ENCODE results near the gene ANG. TPM values are rescaled to one million over a fixed set of nuclear protein-coding genes. Genes with fewer than 3 reads are reported as not detected.
A peak's percentile ranks its signal among the peaks of the same experiment; 100 is the strongest.
"Not testable (repeated sequence)": the region's sequence is repeated elsewhere in the genome, so short reads cannot be mapped to it uniquely, and the experiment has no call there.

The ANG gene
- total RNA-seq, 1 experiment from 2014 or later = 3.2 TPM

DNA sequence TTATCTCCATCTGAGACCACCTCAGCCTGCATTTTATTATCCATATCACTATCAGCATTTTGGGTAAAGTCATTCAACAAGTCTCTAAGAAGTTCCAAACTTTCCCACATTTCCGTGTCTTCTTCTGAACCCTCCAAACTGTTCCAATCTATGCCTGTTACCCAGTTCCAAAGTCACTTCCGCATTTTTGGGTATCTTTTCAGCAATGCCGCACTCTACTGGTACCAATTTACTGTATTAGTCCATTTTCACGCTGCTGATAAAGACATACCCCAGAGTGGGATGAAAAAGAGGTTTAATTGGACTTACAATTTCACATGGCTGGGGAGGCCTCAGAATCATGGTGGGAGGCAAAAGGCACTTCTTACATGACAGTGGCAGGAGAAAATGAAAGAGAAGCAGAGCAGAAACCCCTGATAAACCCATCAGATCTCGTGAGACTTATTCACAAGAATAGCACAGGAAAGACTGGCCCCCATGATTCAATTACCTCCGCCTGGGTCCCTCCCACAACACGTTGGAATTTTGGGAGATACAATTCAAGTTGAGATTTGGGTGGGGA lies 22.1 kb upstream of the ANG start:
- H3K36me3 ChIP-seq, H3K9me3 ChIP-seq, DNase-seq: not testable (repeated sequence)

DNA sequence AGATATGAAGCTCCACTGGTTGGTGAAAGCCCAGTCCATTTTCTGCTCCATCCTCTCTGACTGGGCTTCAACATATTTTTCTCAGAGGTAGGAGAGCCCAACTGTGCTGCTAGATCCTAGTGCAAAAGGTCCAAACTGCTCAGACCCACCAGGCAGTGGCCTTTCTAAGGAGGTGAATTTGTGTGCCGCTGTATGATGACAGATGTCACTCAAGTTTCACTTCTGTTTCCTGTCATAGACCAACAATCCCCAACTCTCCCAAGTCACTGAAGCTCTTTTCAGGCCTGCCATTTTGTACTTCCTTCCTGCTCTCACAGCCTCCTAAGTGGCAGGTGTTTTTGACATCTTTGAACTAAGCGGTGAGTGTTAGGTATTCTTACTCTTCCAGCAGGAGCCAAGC lies 20.6 kb upstream of the ANG start:
- H3K36me3 ChIP-seq = no peaks in the 10 kb centered on the region
- no peaks in the 10 kb centered on the region for H3K27me3 ChIP-seq
- no peak for DNase-seq
- H3K9me3 ChIP-seq = no peaks in the 10 kb centered on the region
- H3K4me3 ChIP-seq = no peak overlapping the region

More for the DNA sequence above, 22.1 kb upstream of the ANG start:
- H3K4me3 ChIP-seq, H3K27me3 ChIP-seq: not testable (repeated sequence)

DNA sequence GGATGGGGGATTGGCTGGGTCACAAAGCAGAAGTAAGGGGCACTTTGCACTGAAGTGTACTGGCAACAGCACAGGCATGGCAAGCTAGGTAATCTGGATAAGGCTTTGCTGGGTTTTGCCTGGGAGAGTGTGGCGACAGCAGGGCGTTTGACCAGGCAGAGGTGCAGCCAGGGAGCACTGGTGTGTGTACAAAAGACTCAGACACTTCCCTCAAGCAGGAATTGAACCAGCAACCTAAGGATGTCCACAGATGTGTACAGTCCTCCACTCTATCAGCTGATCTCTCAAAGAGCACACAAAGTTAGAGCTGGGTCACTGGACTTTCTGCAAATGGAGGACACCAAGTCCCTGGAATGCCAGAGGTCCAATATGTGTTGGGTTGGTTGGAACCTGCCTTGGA lies 19.6 kb upstream of the ANG start:
- no peak for DNase-seq

DNA sequence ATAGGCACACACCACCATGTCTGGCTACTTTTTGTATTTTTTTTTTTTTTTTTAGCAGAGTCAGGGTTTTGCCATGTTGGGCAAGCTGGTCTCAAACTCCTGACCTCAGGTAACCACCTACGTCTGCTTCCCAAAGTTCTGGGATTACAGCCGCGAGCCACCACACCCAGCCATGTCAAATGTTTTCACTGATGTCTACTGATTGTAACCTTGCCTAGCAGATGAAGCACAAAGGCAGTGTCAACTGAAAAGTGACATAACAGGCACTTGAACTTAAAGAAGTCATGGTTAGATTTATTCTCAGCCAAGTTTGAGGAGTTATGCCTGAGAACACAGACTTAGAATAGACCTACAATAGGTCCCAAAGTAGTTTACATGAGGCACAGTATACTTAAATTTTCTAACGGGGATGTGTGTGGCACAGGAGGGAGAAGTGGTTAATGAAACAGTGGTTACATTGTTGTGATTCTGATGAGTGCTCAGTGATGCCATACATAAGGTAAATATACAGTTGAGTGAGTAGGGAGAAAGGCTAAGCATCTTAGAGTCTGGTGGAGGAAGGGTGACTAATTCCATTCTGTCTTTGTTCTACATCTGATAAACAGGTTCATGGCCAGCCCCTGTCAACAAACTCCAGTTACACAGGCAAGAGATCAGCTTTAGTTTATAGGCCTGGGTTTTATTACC lies 16.8 kb upstream of the ANG start:
- DNase-seq = no peak
- Histone ChIP-seq H3K4me3 (no peak overlapping the region), H3K9me3 (no peaks in the 10 kb centered on the region), H3K36me3 (no peaks in the 10 kb centered on the region), H3K27me3 (peaks cover 3% of the 10 kb centered on the region)

More for the DNA sequence above, 19.6 kb upstream of the ANG start:
- no peaks in the 10 kb centered on the region for H3K27me3 ChIP-seq
- H3K4me3 ChIP-seq = no peak overlapping the region
- no peaks in the 10 kb centered on the region for H3K36me3 ChIP-seq
- no peaks in the 10 kb centered on the region for H3K9me3 ChIP-seq

DNA sequence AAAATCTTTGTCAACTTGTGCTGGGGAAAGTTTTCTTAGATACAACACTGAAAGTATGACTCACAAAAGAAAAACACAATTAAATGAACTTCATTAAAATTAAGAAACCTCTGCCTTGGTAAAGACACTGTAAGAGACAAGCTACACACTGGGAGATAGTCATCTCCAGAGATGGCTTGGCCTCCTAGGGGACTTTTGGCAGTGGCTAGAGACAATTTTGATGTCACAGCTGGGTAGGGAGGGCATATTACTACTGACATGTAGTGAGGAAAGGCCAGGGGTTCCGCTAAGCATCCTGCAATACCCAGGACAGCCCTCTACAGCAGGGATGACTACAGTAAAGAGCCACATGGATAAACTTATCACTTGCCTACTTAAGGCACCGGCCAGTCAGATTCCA lies 12.9 kb upstream of the ANG start:
- Histone ChIP-seq H3K4me3 (no peak overlapping the region), H3K36me3 (no peaks in the 10 kb centered on the region), H3K27me3 (peaks cover 3% of the 10 kb centered on the region), H3K9me3 (no peaks in the 10 kb centered on the region)
- no peak for DNase-seq

DNA sequence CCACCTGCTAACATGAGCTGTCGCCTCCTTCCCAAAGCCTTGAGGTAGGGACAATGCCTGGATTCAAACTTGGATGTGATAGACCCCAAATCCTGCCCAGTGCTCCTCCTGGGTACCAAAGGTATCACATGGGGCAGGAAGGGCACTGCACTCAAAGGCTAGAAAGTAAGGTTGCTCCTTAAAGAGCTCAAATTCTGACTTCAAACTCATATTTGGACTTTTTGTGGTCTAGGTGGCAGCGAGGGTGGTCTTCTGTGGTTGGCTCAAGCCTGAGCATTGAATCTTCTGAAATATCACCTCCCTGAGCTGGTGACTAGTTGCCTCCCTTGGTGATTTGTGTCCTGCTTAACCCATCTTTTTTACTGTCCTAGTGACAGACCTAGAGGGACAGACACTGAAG lies 12.5 kb upstream of the ANG start:
- no peak overlapping the region for H3K4me3 ChIP-seq
- H3K36me3 ChIP-seq = no peaks in the 10 kb centered on the region
- no peaks in the 10 kb centered on the region for H3K9me3 ChIP-seq
- peaks cover 3% of the 10 kb centered on the region for H3K27me3 ChIP-seq
- no peak for DNase-seq

DNA sequence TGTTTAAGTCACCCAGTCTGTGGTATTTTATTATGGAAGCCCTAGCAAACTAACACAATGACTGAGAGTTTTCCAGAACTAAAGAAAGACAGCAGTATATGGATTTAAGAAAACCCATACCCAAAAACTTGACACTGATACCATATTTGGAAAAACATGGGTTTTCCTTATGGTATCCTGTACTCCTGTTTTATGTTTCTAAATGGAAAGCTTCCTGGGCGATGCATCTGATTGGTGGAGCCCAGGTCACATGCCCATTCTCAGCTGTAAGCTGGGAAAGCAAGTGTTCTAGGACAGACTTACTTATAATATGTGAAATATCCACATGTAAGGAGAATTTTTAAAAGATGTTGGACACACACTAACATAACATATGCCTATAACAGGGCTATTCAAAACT lies 8.7 kb upstream of the ANG start:
- no peaks in the 10 kb centered on the region for H3K36me3 ChIP-seq
- H3K27me3 ChIP-seq = peaks cover 3% of the 10 kb centered on the region; the same call in 1 of the 2 replicates
- H3K4me3 ChIP-seq = no peak overlapping the region
- H3K9me3 ChIP-seq = no peaks in the 10 kb centered on the region
- DNase-seq = peak; percentile 10

DNA sequence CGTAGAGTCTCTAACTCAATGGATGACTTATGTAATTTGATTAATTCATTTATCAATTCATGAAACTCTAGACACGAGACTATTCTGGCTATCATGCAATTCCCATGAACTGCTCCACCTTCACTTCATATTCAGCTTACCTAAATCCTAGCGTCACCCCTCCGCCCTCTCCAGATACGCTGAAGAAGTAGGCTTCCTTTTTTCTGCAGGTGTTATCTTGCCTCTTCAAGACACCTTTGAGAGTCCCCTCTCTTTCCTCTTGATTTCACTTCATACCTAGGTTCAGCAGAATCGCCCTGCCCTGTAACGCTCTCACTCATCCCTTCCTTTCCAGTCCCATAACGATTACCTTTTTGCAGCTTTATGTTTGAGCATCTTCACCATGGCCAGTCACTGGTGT lies 8.2 kb upstream of the ANG start:
- no peak for DNase-seq
- Histone ChIP-seq H3K36me3 (no peaks in the 10 kb centered on the region), H3K27me3 (no peaks in the 10 kb centered on the region), H3K9me3 (no peaks in the 10 kb centered on the region), H3K4me3 (no peak overlapping the region)

DNA sequence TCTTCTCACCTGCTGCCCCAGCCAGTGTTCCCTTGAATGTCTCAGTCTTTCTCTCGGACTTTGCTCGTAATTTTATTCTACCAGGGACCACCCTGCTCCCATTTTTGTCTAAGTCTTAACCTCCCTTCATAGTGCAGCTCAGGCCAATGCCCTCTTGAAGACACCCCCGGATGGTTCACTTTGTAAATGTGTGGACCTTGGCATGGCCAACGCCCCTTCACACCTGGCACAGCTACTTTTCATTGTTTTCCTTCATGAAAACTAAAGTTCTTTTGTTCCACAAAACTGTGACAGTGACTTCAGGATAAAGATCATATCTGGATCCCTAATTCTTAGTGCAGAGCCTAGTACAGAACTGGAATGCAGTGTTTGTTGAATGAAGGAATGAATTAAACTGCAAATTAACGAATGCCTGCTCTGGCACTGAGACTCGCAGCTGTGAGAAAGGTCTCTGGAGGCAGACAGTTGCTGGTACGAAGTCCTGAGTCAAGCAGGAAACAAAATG lies 7.7 kb upstream of the ANG start:
- peak; percentile 51 for DNase-seq
- peak overlapping the region; percentile 89 for H3K4me3 ChIP-seq
- no peaks in the 10 kb centered on the region for H3K36me3 ChIP-seq
- H3K27me3 ChIP-seq = no peaks in the 10 kb centered on the region
- no peaks in the 10 kb centered on the region for H3K9me3 ChIP-seq

DNA sequence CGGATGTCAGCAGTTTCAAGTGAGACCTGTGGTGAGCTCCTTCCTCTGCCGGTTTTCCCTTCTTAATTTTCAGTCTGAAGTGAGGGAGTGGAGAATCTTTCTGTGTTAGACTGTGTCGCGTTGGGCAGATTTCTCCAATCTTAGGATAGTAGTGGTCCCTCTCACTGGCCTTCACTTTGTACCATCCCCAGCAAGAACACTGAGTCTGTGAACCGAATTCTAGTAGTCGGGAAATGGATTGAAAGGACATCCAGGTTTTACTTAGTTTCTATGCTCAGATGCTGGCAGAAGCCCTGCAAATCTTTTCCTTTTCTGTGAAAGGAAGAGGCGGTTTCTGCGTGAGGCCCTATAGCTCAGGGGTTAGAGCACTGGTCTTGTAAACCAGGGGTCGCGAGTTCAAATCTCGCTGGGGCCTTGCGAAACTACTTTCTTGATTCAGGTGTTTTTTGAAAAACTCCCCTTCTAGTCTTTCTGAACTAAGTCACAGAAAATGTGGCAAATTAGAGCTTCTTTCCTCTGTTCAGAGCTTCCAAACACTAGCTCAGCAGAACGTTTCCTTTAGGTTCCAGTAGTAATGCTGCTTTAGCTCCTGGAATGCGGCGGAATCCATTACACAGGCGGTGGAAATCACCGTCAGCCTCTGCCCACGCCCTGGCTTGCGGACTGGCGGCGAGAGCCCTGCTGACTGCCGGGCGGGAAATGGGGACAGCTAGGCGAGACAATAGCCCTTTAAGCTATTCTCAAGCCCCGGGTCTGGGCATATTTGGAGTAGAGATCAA lies 7.0 kb upstream of the ANG start:
- Histone ChIP-seq H3K9me3 (no peaks in the 10 kb centered on the region), H3K36me3 (no peaks in the 10 kb centered on the region), H3K27me3 (no peaks in the 10 kb centered on the region), H3K4me3 (peak overlapping the region; percentile 89)
- peak; percentile 61 for DNase-seq

DNA sequence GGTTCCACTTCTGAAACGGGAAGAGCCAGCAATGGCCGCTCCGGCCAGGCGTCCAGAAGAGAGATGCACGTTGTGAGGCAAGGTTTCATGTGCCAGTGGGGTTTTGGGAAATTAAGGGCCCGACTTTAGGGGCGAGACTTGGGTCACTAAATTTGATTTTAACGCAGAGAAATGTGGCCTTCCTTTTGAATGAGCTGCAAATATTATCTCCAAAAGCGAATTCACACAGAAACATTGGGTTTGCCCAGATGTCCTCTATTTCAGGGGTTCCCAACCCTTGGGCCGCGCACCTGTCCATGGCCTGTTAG lies 6.5 kb upstream of the ANG start:
- Histone ChIP-seq H3K36me3 (no peaks in the 10 kb centered on the region), H3K9me3 (no peaks in the 10 kb centered on the region), H3K4me3 (peak overlapping the region; percentile 89), H3K27me3 (no peaks in the 10 kb centered on the region)
- DNase-seq = no peak

DNA sequence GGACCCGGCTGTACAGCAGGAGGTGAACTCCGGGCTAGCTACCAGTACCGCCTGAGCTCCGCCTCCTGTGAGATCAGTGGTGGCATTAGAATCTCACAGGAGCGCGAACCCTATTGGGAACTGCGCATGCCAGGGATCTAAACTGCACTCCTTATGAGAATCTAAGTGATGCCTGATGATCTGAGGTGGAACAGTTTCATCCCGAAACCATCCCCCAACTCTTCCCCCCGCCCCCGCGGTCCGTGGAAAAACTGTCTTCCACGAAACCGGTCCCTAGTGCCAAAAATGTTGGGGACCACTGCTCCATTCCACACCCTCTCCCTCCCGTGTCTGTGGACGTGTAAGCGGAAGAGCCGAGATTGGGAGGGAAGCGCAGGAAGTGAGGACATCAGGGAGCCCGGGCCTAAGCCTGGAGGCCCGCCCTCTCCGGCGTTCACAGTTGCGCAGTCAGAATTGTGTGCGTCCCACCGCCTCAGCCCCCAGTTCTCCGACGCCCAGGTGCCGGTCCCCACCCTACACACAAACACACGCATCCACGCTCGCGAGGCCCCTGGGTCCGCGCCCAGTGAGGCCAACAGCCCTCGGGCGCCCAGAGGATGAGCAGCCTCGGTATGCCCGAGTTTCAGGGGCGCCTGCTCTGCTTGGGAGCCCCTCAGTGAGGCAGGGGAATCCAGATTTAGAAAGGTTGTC lies 6.0 kb upstream of the ANG start:
- Histone ChIP-seq H3K9me3 (no peaks in the 10 kb centered on the region), H3K36me3 (no peaks in the 10 kb centered on the region), H3K27me3 (no peaks in the 10 kb centered on the region), H3K4me3 (peak overlapping the region; percentile 89)
- peak; percentile 83 for DNase-seq

DNA sequence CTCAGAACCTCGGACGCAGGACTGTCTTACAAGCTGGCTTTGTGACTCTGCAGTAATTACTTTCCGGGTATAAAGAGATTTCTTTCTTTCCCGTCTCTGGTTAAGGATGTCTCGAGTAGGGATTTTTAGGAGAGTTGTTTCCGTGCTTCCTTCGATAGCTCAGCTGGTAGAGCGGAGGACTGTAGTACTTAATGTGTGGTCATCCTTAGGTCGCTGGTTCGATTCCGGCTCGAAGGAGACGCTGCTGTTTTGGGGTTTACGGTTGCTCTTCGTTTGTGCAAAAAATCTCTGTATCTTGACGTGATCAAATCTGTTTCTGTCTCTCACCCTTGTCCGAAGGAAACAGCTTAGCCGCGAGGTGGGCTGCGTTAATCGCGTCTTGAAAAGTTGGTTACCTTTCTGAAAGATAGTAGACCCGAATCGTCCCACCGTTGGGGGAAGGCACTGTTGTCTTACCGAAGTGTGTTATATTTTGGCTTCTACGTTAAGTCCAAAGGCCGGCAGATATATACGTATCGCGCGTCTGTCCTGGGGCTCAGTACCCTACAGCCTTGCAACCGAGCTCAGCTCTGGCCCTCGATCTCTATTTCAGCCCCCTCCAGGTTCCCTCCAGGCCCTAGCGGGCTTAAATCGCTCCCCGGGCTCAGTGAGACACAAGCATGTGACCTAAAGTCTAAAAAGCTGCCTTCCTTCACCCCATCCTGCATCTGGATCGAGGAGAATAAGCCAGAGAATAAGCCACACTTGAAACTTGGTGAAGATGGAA lies 5.3 kb upstream of the ANG start:
- Histone ChIP-seq H3K9me3 (no peaks in the 10 kb centered on the region), H3K27me3 (no peaks in the 10 kb centered on the region), H3K36me3 (no peaks in the 10 kb centered on the region), H3K4me3 (peak overlapping the region; percentile 89)
- peak; percentile 75 for DNase-seq

DNA sequence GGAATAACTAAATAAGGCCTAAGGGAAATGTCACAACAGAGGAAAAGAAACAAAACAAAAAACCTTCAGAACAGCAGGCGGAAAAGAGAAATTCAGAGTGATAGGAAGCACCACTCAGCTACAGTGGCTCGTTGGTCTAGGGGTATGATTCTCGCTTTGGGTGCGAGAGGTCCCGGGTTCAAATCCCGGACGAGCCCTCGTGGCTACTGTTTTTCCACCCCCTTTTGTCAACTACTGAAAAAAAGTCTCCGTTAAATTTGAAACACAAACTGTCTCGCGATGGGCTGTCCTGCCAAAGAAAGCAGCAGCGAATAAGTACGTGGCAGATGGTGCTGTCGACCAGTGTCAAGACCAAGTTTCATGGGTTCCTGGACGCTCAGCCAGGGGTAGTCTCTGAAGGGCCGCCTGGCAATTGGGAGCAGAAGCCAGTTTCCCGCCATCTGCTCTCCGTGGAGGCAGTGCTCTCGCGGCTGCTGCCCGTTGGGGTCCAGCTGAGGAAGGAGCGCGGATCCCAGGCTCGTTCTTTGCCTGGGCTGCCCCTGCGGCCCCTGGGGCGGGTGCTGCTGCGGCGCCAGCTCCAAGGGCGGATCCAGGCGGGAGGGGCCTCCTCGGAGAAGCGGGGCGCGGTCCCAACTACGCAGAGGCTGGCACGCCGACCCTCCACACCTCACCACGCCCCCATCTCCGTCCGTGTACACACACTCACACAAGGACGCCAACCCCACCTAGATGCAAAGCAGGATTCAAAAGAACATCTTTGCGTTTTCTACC lies 4.5 kb upstream of the ANG start, which contains the start of gene RNASE4:
Gene RNASE4, plus strand, starts transcription at position 670 of the 771 bp plus-strand sequence. CDS start 14,812 bp downstream, outside the sequence.
- Histone ChIP-seq H3K36me3 (no peaks in the 10 kb centered on the region), H3K9me3 (no peaks in the 10 kb centered on the region)
- peak; percentile 80 for DNase-seq

DNA sequence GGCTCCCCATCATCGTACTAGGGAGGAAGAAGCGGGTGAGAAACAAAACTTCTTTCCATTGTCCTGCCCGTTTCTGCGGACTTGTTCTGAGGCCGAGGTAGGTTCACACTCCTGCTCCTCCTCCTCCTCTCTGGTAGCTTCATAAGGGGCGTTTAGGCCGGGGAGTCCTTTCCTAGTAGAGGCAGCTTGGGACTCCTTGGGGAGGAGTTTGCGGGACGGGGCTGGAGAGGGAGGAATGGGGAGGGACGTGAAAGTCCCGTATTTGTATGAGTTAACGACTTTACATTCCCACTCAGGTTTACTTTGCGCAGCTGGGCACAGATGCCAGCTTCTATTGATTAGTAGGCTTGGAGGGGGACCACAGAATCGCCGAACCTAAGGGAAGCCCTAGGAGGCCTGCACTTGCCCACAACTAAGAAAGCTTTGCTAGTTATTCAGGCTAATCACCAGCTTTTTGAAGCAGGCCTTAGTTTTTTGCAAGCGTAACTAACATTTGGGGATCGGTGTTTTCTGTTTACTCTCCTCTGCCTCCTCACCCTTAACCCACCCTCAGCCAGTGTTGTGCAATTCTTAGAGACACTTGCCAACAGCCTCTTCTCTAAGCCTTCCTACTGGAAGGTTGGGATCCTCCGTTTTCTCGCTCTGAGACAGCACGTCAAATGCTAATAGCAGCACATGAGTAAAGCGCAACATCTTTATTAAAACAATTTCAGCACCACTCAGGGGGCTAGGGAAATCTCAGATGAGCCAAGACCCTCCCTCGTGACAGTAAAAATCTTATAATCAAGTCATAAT lies 3.7 kb upstream of the ANG start:
- H3K36me3 ChIP-seq = no peaks in the 10 kb centered on the region
- peak; percentile 43 for DNase-seq

More for the DNA sequence above, 4.5 kb upstream of the ANG start, which contains the start of gene RNASE4:
- Histone ChIP-seq H3K27me3 (no peaks in the 10 kb centered on the region), H3K4me3 (peak within 1 kb of the TSS; percentile 89)

More for the DNA sequence above, 3.7 kb upstream of the ANG start:
- no peaks in the 10 kb centered on the region for H3K27me3 ChIP-seq
- H3K4me3 ChIP-seq = peak overlapping the region; percentile 89
- no peaks in the 10 kb centered on the region for H3K9me3 ChIP-seq
